Effector memory CD4-positive, alpha-beta T cell (primary cell): ENCODE results near the gene UBASH3B.
"Not testable (repeated sequence)": the region's sequence is repeated elsewhere in the genome, so short reads cannot be mapped to it uniquely, and the experiment has no call there.

ENCODE experiments used
- DNase-seq, 3 donors: peaks; one replicate each; pipeline ENCODE4 v3.0.0-alpha.2; 2020
- H3K27ac ChIP-seq: 2 replicates; pipeline ENCODE4 v1.7.0; 2013; ENCODE audit warnings: mild to moderate bottlenecking, low read length, moderate library complexity; ENCODE audit not compliant: insufficient read depth, poor library complexity, severe bottlenecking
- H3K27me3 ChIP-seq: replicated peaks from 2 replicates; pipeline ENCODE4 v1.7.0; 2013; ENCODE audit warnings: mild to moderate bottlenecking, low read length; ENCODE audit not compliant: insufficient read depth, control insufficient read depth, poor library complexity, severe bottlenecking
- H3K36me3 ChIP-seq: 2 replicates; pipeline ENCODE4 v1.7.0; 2013; ENCODE audit warnings: mild to moderate bottlenecking, low read length, moderate library complexity; ENCODE audit not compliant: control insufficient read depth, insufficient read depth
- H3K4me1 ChIP-seq: 2 replicates; pipeline ENCODE4 v1.7.0; 2013; ENCODE audit warnings: low read length, mild to moderate bottlenecking; ENCODE audit not compliant: control insufficient read depth, insufficient read depth, poor library complexity, severe bottlenecking
- H3K4me3 ChIP-seq: 2 replicates; pipeline ENCODE4 v1.7.0; 2013; ENCODE audit warnings: low read length, low read depth, mild to moderate bottlenecking; ENCODE audit not compliant: insufficient read depth, poor library complexity, severe bottlenecking
- H3K9me3 ChIP-seq: 2 replicates; pipeline ENCODE4 v1.7.0; 2013; ENCODE audit warnings: mild to moderate bottlenecking, low read length, moderate library complexity; ENCODE audit not compliant: control insufficient read depth

The UBASH3B gene

GRCh38 chr11:122829371-122829770, 173.8 kb downstream of the UBASH3B start:
- H3K27me3 ChIP-seq, H3K9me3 ChIP-seq, DNase-seq, H3K36me3 ChIP-seq, H3K4me3 ChIP-seq, H3K27ac ChIP-seq, H3K4me1 ChIP-seq: not testable (repeated sequence)

- DNase-seq, H3K27me3 ChIP-seq, H3K36me3 ChIP-seq, H3K9me3 ChIP-seq, H3K27ac ChIP-seq, H3K4me1 ChIP-seq, H3K4me3 ChIP-seq: not testable (repeated sequence)
Measured at GRCh38 chr11:122832297-122832696, 176.8 kb downstream of the UBASH3B start.

DNA sequence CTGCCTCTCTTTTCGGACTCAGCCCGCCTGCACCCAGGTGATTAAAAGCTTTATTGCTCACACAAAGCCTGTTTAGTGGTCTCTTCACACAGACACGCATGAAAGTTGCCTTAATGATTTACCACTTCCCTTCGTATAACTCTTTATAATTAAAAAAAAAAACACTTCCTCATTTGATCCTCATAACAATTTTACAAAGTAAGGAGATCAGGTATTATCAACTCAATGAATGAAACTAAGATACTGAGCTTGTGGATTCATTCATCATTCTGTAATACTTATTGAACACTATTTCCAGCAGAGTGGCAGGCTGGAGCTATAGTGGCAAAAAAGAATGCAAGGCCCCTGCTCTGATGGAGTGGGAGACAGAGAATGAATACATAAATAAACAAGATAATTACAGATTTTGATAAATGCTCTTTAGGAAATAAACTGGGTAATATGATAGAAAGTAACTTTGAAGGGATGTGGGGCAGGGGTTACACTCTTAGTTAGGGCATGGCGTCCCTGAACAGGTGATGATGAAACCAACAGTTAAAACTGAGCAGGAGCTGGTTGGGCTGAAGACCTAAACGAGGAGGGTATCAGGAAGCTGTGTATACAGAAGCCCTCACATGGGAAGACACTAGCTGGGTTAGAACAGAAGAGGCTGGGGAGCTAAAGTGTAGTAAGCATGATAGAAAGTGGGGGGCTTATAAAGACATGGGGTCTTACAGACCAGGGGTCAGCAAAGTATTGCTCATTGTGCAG, 177.4 kb downstream of the UBASH3B start:
- DNase-seq = no peak
- no peaks in the 10 kb centered on the region for H3K36me3 ChIP-seq
- H3K27me3 ChIP-seq = no peaks in the 10 kb centered on the region
- no peak overlapping the region for H3K27ac ChIP-seq
- no peak overlapping the region for H3K4me3 ChIP-seq
- no peaks in the 10 kb centered on the region for H3K4me1 ChIP-seq
- no peaks in the 10 kb centered on the region for H3K9me3 ChIP-seq

DNA sequence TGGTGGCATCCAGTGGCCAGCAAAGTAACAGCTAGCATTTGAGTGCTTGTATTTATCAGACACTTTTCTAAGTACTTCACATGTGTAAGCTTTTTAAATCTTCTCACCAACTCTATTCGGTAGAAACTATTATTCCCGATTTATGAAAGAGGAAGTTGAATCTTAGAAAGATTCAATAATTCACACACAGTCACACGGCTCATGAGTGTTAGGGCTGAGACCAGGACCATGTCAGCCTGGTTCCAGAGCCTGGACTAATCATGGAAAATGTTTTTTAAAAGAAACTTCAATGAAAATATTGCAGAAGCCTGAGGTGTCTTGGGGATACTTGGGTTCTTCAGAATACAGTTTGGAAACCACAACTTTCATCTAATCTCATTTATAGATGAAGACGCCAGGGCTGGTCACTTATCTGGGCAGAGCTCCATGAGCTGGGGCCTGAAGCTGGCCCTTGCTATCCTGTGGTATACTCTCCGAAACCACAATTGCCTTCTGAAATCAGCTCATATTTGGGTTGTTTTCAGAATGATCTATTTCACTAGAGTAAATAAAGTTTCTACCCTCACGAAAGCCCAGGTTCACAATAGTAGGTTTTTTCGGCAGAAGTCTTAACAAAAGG, 178.4 kb downstream of the UBASH3B start:
- H3K27me3 ChIP-seq = no peaks in the 10 kb centered on the region
- no peaks in the 10 kb centered on the region for H3K36me3 ChIP-seq
- DNase-seq = no peak
- no peaks in the 10 kb centered on the region for H3K4me1 ChIP-seq
- no peaks in the 10 kb centered on the region for H3K9me3 ChIP-seq
- no peak overlapping the region for H3K4me3 ChIP-seq
- no peak overlapping the region for H3K27ac ChIP-seq

GRCh38 chr11:122836916-122837315, 181.4 kb downstream of the UBASH3B start:
- Histone ChIP-seq H3K36me3 (no peaks in the 10 kb centered on the region), H3K27me3 (no peaks in the 10 kb centered on the region), H3K4me1 (no peaks in the 10 kb centered on the region), H3K9me3 (no peaks in the 10 kb centered on the region), H3K27ac (no peak overlapping the region), H3K4me3 (no peak overlapping the region)
- no peak for DNase-seq

- no peaks in the 10 kb centered on the region for H3K9me3 ChIP-seq
- DNase-seq = no peak
- no peak overlapping the region for H3K4me3 ChIP-seq
- no peaks in the 10 kb centered on the region for H3K27me3 ChIP-seq
- H3K27ac ChIP-seq = no peak overlapping the region
- no peaks in the 10 kb centered on the region for H3K36me3 ChIP-seq
- H3K4me1 ChIP-seq = no peaks in the 10 kb centered on the region
Measured at GRCh38 chr11:122837528-122838346, 182.2 kb downstream of the UBASH3B start.

GRCh38 chr11:122843281-122844141, 188.0 kb downstream of the UBASH3B start:
- Histone ChIP-seq H3K4me1 (no peaks in the 10 kb centered on the region), H3K36me3 (no peaks in the 10 kb centered on the region), H3K27ac (peak overlapping the region; percentile 35), H3K27me3 (no peaks in the 10 kb centered on the region), H3K9me3 (no peaks in the 10 kb centered on the region), H3K4me3 (no peak overlapping the region)
- peak in 1 of 3 donors; percentile 10 for DNase-seq

GRCh38 chr11:122847466-122847865, 191.9 kb downstream of the UBASH3B start:
- Histone ChIP-seq H3K27ac (no peak overlapping the region), H3K4me3 (no peak overlapping the region), H3K27me3 (no peaks in the 10 kb centered on the region), H3K9me3 (no peaks in the 10 kb centered on the region), H3K36me3 (no peaks in the 10 kb centered on the region), H3K4me1 (no peaks in the 10 kb centered on the region)
- DNase-seq = no peak

DNA sequence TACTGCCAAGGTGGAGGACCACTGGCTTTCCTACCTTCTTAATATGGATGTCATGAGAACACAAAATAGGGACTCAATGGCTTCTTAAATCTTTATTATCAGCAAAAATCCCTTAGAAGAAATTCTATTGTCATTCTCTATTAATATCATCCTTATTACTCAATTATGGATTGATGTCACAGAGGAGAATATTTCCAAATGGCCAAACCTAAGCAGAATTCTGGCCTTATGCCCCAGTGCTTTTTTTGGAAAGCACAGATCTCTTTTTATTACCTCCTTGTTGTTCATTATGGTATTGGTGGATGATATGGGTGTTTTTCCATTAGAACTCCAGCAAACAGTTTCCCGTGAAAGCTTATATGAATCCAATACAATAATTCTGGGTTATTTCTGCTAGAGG, 192.7 kb downstream of the UBASH3B start:
- Histone ChIP-seq H3K4me1 (no peaks in the 10 kb centered on the region), H3K27me3 (no peaks in the 10 kb centered on the region), H3K4me3 (no peak overlapping the region), H3K27ac (no peak overlapping the region), H3K9me3 (no peaks in the 10 kb centered on the region), H3K36me3 (no peaks in the 10 kb centered on the region)
- no peak for DNase-seq
